Transverse colon (tissue), 4 donors: ENCODE measurements around the gene SUN1. TPM values are rescaled to one million over a fixed set of nuclear protein-coding genes. Genes with fewer than 3 reads are reported as not detected.

Experiments used
- DNase-seq: peaks from one replicate; pipeline ENCODE4 v3.0.0-alpha.2; 2019
- H3K27ac ChIP-seq, 4 donors: fragments of 200-600 bp; sonication (generic); 2 replicates each; pipeline ENCODE4 v1.5.1; 2016 to 2018; ENCODE audit warnings: inconsistent platforms in 4 of 4
- H3K27me3 ChIP-seq: fragments of 200-600 bp; sonication (generic); 2 replicates; pipeline ENCODE4 v1.5.1; 2017; ENCODE audit warnings: inconsistent platforms
- H3K36me3 ChIP-seq, 4 donors: fragments of 200-600 bp; sonication (generic); 2 replicates each; pipeline ENCODE4 v1.5.1; 2017 to 2019; ENCODE audit warnings: inconsistent platforms in 4 of 4
- H3K4me1 ChIP-seq, 4 donors: fragments of 200-600 bp; sonication (generic); 2 replicates each; pipeline ENCODE4 v1.5.1; 2017 to 2020; ENCODE audit warnings: inconsistent platforms in 4 of 4
- H3K4me3 ChIP-seq, 4 donors: fragments of 200-600 bp; sonication (generic); 1 replicate in 1 of 4; 2 replicates in 3 of 4; pipeline versions ENCODE4 v1.5.1 to v1.6.1; 2017 to 2019; ENCODE audit warnings: inconsistent platforms in 4 of 4
- H3K9me3 ChIP-seq, 2 donors: fragments of 200-600 bp; sonication (generic); 2 replicates each; pipeline ENCODE4 v1.5.1; 2017 to 2019; ENCODE audit warnings: inconsistent platforms in 2 of 2
- CTCF ChIP-seq, 5 experiments: fragments of 200-600 bp in 3 of 5; fragments of 450-650 bp in 2 of 5; sonication (generic) in 3 of 5; IDR thresholded peaks; 1 replicate in 2 of 5; 2 replicates in 3 of 5; pipeline ENCODE4 v1.5.1; 2016 to 2017; ENCODE audit warnings: antibody characterized with exemption in 5 of 5, inconsistent platforms in 3 of 5, mild to moderate bottlenecking in 2 of 5, moderate library complexity in 1 of 5
- EP300 ChIP-seq: sonication (generic); formaldehyde crosslinking; IDR thresholded peaks from one replicate; pipeline ENCODE4 v1.6.1; 2017; ENCODE audit warnings: antibody characterized with exemption, low read depth
- POLR2A ChIP-seq: fragments of 450-650 bp; IDR thresholded peaks from one replicate; pipeline ENCODE4 v1.6.1; 2016; ENCODE audit warnings: antibody characterized with exemption, mild to moderate bottlenecking, moderate library complexity
- POLR2AphosphoS5 ChIP-seq, 3 donors: sonication (generic); formaldehyde crosslinking; IDR thresholded peaks; one replicate each; pipeline ENCODE4 v1.6.1; 2016; ENCODE audit warnings: antibody characterized with exemption in 3 of 3
- WGBS, 2 donors: methylation state at CpG; one replicate each; pipeline ENCODE4 v1.1.5; 2018; ENCODE audit warnings: low coverage in 1 of 2; 5-methylcytosine and 5-hydroxymethylcytosine counted together
- in situ Hi-C, 4 donors: fragments of 200-750 bp; cut with MboI; loops; one replicate each; pipeline versions ENCODE4 v1.15.0 to v1.15.1; 2017; ENCODE audit warnings: low sequenced_read_pairs in 3 of 4, low pct_ligation_motif_present in 1 of 4, low pct_unique_long_range_greater_than_20kb in 1 of 4
- intact Hi-C: fragments of 100-400 bp; cut with DNase I; formaldehyde crosslinking; loops from one replicate; pipeline ENCODE4 v1.15.1; 2023; ENCODE audit warnings: low total_unique reads
- total RNA-seq, 4 donors: library from RNA; depleted of rRNA; stranded (reverse); fragments of >200 nt; gene quantifications; one replicate each; pipeline ENCODE4 v1.1.0, GENCODE V29; 2016

SUN1 gene
- total RNA-seq, 4 donors from 2014 or later, result 92.7 to 569 (median 162) TPM

GRCh38 chr7:784971-785370, 47.3 kb upstream of the SUN1 start:
- H3K36me3 ChIP-seq, result peaks cover 0 to 4% (median 0%) of the 10 kb centered on the region in 4 donors
- WGBS, 2 donors, result 90 to 94% methylated on average over 10 to 21 of the region's 21 CpGs
- no peak for DNase-seq
- intact Hi-C loops (loop anchor here (5.0 kb wide), 1 partner anchor 87 kb away; no protein-coding TSS in a partner anchor), in situ Hi-C loops (loop anchor here in 1 of 4 donors (10.0 kb wide), 1 partner anchor 90 kb away; the partner anchor contains the start of gene GET4)
- H3K4me3 ChIP-seq, result no peak overlapping the region
- no peaks in the 10 kb centered on the region for H3K27me3 ChIP-seq
- H3K9me3 ChIP-seq, result no peaks in the 10 kb centered on the region
- H3K4me1 ChIP-seq, result peaks cover 0 to 3% (median 0%) of the 10 kb centered on the region in 4 donors
- H3K27ac ChIP-seq, result no peak overlapping the region
- TF ChIP-seq EP300 (no peak), POLR2AphosphoS5 (IDR thresholded peaks at IDR 0.05) (no peak), POLR2A (no peak), CTCF (IDR thresholded peaks at IDR 0.05) (no peak)

GRCh38 chr7:785416-785815, 46.9 kb upstream of the SUN1 start:
- Histone ChIP-seq H3K27me3 (no peaks in the 10 kb centered on the region), H3K4me3 (no peak overlapping the region), H3K36me3 (peaks cover 0 to 4% (median 0%) of the 10 kb centered on the region in 4 donors), H3K9me3 (no peaks in the 10 kb centered on the region), H3K27ac (no peak overlapping the region), H3K4me1 (peaks cover 0 to 3% (median 0%) of the 10 kb centered on the region in 4 donors)
- no peak for DNase-seq
- no peak for TF ChIP-seq CTCF (IDR thresholded peaks at IDR 0.05)
- TF ChIP-seq POLR2A, result no peak
- no peak for TF ChIP-seq EP300
- no peak for TF ChIP-seq POLR2AphosphoS5 (IDR thresholded peaks at IDR 0.05)
- in situ Hi-C loops, result loop anchor here in 1 of 4 donors (10.0 kb wide), 1 partner anchor 89 kb away; the partner anchor contains the start of gene GET4
- intact Hi-C loops, result loop anchor here (5.0 kb wide), 1 partner anchor 87 kb away; no protein-coding TSS in a partner anchor
- 91% methylated on average over 10 of the region's 10 CpGs; no CpG with 5 or more reads in 1 of the 2 donors for WGBS, 2 donors

- Histone ChIP-seq H3K9me3 (no peaks in the 10 kb centered on the region), H3K27ac (no peak overlapping the region), H3K4me1 (peaks cover 0 to 3% (median 0%) of the 10 kb centered on the region in 4 donors), H3K4me3 (no peak overlapping the region), H3K27me3 (no peaks in the 10 kb centered on the region), H3K36me3 (peaks cover 0 to 4% (median 0%) of the 10 kb centered on the region in 4 donors)
- 46 to 49% methylated on average over 7 to 8 of the region's 11 CpGs for WGBS, 2 donors
- in situ Hi-C loops (loop anchor here in 1 of 4 donors (10.0 kb wide), 1 partner anchor 88 kb away; the partner anchor contains the start of gene GET4), intact Hi-C loops (loop anchor here (5.0 kb wide), 1 partner anchor 86 kb away; no protein-coding TSS in a partner anchor)
- DNase-seq, result peak; percentile 84
- peak; percentile 86 to 95 (median 89) for TF ChIP-seq CTCF (IDR thresholded peaks at IDR 0.05)
- TF ChIP-seq POLR2AphosphoS5 (IDR thresholded peaks at IDR 0.05), result no peak
Observed at GRCh38 chr7:786472-787255, 45.6 kb upstream of the SUN1 start.
